ENCODE measurements around the gene XCL1. TPM values are rescaled to one million over a fixed set of nuclear protein-coding genes. Genes with fewer than 3 reads are reported as not detected.
"Not testable (repeated sequence)": the region's sequence is repeated elsewhere in the genome, so short reads cannot be mapped to it uniquely, and the experiment has no call there.

Gene XCL1
- total and polyA plus RNA-seq, 9 donors, result 0.15 to 1.4 (median 0.20) TPM; not detected in 5

GRCh38 chr1:168545678-168546552 is 30.5 kb upstream of the XCL1 start:
- DNase-seq, result peak in 1 of 5 donors; percentile 18
- intact Hi-C loops (cut with DNase I); H3K9me3 ChIP-seq; H3K36me3 ChIP-seq; H3K27ac ChIP-seq; H3K27me3 ChIP-seq; H3K4me3 ChIP-seq; H3K4me1 ChIP-seq (ENCODE audit: insufficient read depth): not testable (repeated sequence)
- peak in 1 of 3 donors; percentile 39 for TF ChIP-seq CTCF (IDR thresholded peaks at IDR 0.05)
- WGBS, 3 donors, result 39 to 50% (median 47%) methylated on average over 7 of the region's 7 CpGs

- H3K4me1 ChIP-seq (ENCODE audit: insufficient read depth); H3K27ac ChIP-seq; intact Hi-C loops (cut with DNase I); H3K36me3 ChIP-seq; H3K9me3 ChIP-seq; H3K4me3 ChIP-seq; DNase-seq; H3K27me3 ChIP-seq: not testable (repeated sequence)
- WGBS, 3 donors, result 66 to 97% (median 95%) methylated on average over 3 of the region's 3 CpGs
These were observed 29.9 kb upstream of the XCL1 start for GRCh38 chr1:168546553-168546895.

GRCh38 chr1:168550971-168551370 is 25.4 kb upstream of the XCL1 start:
- no peak for DNase-seq
- Histone ChIP-seq H3K9me3 (no peaks in the 10 kb centered on the region), H3K27me3 (no peaks in the 10 kb centered on the region), H3K4me3 (no peak overlapping the region), H3K4me1 (ENCODE audit: insufficient read depth) (no peaks in the 10 kb centered on the region), H3K36me3 (no peaks in the 10 kb centered on the region), H3K27ac (no peak overlapping the region)
- intact Hi-C loops (cut with DNase I), result no loop called here
- TF ChIP-seq POLR2A (IDR thresholded peaks at IDR 0.05), result no peak
- TF ChIP-seq EP300 (IDR thresholded peaks at IDR 0.05), result no peak
- no peak for TF ChIP-seq CTCF (IDR thresholded peaks at IDR 0.05)
- 5 to 24% (median 9%) methylated on average over 1 of the region's 1 CpG for WGBS, 3 donors

- H3K36me3 ChIP-seq, result no peaks in the 10 kb centered on the region
- TF ChIP-seq POLR2A (IDR thresholded peaks at IDR 0.05) (no peak), EP300 (IDR thresholded peaks at IDR 0.05) (no peak), CTCF (IDR thresholded peaks at IDR 0.05) (no peak)
- H3K4me1 ChIP-seq (ENCODE audit: insufficient read depth), result no peaks in the 10 kb centered on the region
- intact Hi-C loops (cut with DNase I), result no loop called here
- DNase-seq, result no peak
- H3K4me3 ChIP-seq, result no peak overlapping the region
- no peaks in the 10 kb centered on the region for H3K9me3 ChIP-seq
- no peak overlapping the region for H3K27ac ChIP-seq
- no peaks in the 10 kb centered on the region for H3K27me3 ChIP-seq
- 85 to 92% (median 91%) methylated on average over 4 of the region's 4 CpGs for WGBS, 3 donors
These were observed 24.7 kb upstream of the XCL1 start for GRCh38 chr1:168551688-168552087.

- Histone ChIP-seq H3K36me3 (no peaks in the 10 kb centered on the region), H3K4me1 (ENCODE audit: insufficient read depth) (no peaks in the 10 kb centered on the region)
- TF ChIP-seq POLR2A (IDR thresholded peaks at IDR 0.05) (no peak), EP300 (IDR thresholded peaks at IDR 0.05) (no peak), CTCF (IDR thresholded peaks at IDR 0.05) (no peak)
These were observed 23.4 kb upstream of the XCL1 start for GRCh38 chr1:168552961-168553360.

More at GRCh38 chr1:168552961-168553360, 23.4 kb upstream of the XCL1 start:
- Histone ChIP-seq H3K27me3 (no peaks in the 10 kb centered on the region), H3K27ac (no peak overlapping the region), H3K4me3 (no peak overlapping the region), H3K9me3 (no peaks in the 10 kb centered on the region)
- intact Hi-C loops (cut with DNase I), result no loop called here
- no peak for DNase-seq
- WGBS, 3 donors, result 85 to 96% (median 95%) methylated on average over 6 of the region's 6 CpGs

Measured in ovary (tissue), 9 donors.